ENCODE results near the gene SH3RF1. TPM values are rescaled to one million over a fixed set of nuclear protein-coding genes. Genes with fewer than 3 reads are reported as not detected.
"Not testable (repeated sequence)": the region's sequence is repeated elsewhere in the genome, so short reads cannot be mapped to it uniquely, and the experiment has no call there.

SH3RF1 gene
- total RNA-seq, 1 experiment from 2014 or later: 4.4 TPM

- DNase-seq (ENCODE audit: extremely low read depth, low read depth): not testable (repeated sequence)
These were observed 67.5 kb downstream of the SH3RF1 start for GRCh38 chr4:169203278-169203677.

- no peak for DNase-seq (ENCODE audit: extremely low read depth, low read depth)
These were observed 67.9 kb downstream of the SH3RF1 start for GRCh38 chr4:169202878-169203277.

- no peak for DNase-seq (ENCODE audit: extremely low read depth, low read depth)
These were observed 68.5 kb downstream of the SH3RF1 start for GRCh38 chr4:169202145-169202699.

GRCh38 chr4:169201222-169202144 lies 69.3 kb downstream of the SH3RF1 start:
- no peak for DNase-seq (ENCODE audit: extremely low read depth, low read depth)

DNA sequence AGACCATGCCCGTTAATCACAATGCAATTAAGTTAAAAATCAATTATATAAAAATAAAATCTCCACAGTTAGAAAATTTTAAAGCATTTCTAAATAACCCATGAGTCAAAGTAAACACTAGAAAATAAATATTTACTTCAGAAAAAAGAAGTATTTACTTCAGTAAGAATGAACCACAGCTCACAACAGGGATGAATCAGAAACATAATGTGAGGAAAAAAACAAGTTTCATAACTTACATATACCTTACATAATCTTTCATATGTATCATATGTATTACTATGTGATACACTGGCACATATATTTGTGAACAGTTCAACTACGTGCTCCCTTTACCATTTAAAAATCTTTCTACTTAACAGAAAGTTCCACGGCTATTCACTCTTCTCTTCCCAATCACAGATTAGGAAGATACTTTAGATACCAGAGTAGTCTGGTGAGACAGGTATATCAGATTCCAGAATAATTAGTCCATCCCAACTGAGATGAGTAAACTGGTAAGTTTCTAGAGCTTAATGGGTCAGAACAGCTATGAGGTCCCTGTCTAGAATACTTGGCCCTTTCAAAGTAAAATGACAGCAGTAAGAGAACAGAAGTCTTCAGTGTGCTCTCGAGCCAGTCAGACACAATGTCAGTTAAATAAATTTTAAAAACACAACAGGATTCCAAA lies 70.3 kb downstream of the SH3RF1 start:
- no peak for DNase-seq (ENCODE audit: extremely low read depth, low read depth)

DNA sequence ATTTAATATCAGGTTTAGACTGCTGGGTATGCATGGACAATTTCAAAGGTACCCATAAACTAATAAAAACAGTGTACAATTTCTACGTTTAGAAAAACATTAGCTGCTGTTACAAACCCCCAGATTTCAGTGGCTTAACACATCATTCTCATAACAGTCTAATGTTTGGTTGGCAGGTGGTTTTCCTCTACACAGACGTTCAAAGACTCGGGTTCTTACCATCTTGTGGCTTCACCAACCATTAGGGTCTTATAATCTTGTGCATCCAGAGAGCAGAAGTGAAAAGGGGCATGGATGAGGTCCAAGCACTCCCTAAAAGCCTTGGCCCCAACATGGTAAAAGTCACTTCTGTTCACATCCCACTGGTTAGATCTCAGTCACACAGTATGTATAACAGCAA lies 71.6 kb downstream of the SH3RF1 start:
- DNase-seq (ENCODE audit: extremely low read depth, low read depth): no peak

- no peak for DNase-seq (ENCODE audit: extremely low read depth, low read depth)
These were observed 72.6 kb downstream of the SH3RF1 start for GRCh38 chr4:169198167-169198566.

DNA sequence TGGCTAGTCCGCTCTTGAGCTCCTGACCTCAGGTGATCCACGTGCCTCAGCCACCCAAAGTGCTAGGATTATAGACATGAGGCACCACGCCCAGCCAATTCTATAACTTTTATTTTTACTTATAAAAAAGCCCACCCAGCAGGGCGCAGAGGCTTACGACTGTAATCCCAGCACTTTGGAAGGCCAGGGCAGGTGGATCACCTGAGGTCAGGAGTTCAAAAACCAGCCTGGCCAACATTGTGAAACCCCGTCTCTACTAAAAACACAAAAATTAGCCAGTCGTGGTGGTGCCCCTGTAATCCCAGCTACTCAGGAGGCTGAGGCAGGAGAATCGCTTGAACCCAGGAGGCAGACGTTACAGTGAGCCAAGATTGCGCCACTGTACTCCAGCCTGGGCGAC lies 73.5 kb downstream of the SH3RF1 start:
- DNase-seq (ENCODE audit: extremely low read depth, low read depth): not testable (repeated sequence)

- no peak for DNase-seq (ENCODE audit: extremely low read depth, low read depth)
These were observed 75.7 kb downstream of the SH3RF1 start for GRCh38 chr4:169195032-169195431.

- not testable (repeated sequence) for DNase-seq (ENCODE audit: extremely low read depth, low read depth)
These were observed 80.8 kb downstream of the SH3RF1 start for GRCh38 chr4:169189968-169190367.

GRCh38 chr4:169189372-169189771 lies 81.4 kb downstream of the SH3RF1 start:
- DNase-seq (ENCODE audit: extremely low read depth, low read depth): no peak

DNA sequence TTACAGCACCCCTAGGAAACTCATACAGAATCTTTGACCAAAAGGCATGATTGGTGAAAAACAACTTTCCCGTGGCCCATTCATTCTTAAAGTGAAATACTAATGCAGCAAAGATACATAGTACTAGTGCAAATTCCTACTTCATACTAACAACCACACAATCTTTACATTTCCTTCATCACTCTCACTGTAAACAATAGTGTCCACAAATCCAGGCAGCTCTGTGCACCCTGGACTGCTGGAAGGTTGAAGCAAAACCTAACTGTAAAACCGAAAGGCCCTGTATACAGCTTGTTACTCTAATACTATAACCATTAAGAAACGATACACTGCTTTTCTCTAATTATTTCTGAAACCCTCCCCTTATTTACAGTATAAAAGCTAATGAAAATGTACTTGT lies 82.6 kb downstream of the SH3RF1 start:
- no peak for DNase-seq (ENCODE audit: extremely low read depth, low read depth)

GRCh38 chr4:169185133-169185956 lies 85.4 kb downstream of the SH3RF1 start:
- DNase-seq (ENCODE audit: extremely low read depth, low read depth): no peak

DNA sequence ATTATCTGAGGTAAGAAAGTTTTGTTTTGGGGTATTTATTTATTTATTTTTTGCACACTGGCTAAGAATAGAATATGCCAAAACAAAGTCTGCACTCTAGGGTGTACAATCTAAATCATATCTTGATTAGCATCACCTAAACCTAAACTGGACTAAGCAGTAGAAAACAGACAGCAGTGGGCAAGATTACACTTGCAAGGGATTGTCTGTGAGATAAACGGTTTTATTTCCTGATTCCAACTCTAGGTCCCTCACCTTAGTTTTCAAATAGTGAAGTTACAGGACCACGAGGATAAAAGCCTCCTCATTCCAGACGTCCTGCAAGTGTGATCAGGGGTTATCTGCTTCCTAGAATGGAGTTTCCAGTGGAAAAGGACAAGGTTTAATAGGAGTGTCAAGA lies 86.1 kb downstream of the SH3RF1 start:
- DNase-seq (ENCODE audit: extremely low read depth, low read depth): no peak

GRCh38 chr4:169184236-169184635 lies 86.5 kb downstream of the SH3RF1 start:
- DNase-seq (ENCODE audit: extremely low read depth, low read depth): no peak

GRCh38 chr4:169183581-169183980 lies 87.2 kb downstream of the SH3RF1 start:
- DNase-seq (ENCODE audit: extremely low read depth, low read depth): no peak

DNA sequence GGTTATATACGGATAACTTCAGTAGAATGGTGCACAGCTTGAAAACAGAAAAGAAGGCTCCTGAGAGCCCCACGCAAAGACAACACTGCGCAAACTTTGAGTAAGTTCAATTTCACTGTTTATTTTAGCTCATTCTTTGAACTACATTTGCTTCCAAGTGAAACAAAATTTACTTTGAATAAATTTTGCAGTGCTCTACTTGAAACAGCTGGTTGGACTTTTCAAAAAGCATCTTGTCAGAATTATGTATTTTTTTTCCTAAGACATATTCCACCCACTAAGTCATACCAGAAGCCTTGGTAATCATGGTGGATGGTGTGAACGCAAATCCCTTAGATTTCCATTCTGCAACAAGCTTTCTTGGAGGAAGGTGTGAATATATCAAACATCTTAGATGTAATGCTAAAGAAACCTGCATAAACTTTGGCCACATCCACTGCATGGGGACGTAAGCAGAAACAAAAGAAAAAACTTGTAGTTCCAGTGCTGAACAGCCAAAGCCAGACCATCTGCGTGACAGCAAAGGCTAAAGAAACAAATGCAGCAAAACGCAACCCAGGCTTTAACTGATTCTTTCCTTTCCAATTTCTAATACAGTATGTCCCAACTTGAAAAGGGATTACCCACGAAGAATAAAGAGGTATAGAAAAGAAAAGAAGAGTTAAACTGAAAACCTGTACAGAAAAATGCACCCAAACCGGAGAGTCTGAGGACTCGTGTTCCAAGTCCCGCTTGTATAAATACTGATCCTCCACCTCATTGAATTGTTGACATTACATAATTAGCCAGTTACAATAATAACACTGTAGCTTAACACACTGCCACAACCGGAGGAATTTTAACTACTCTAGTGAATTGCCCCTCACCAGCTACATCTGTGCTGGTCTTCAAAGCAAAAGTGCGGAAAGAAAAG lies 90.9 kb downstream of the SH3RF1 start:
- no peak for DNase-seq (ENCODE audit: extremely low read depth, low read depth)

DNA sequence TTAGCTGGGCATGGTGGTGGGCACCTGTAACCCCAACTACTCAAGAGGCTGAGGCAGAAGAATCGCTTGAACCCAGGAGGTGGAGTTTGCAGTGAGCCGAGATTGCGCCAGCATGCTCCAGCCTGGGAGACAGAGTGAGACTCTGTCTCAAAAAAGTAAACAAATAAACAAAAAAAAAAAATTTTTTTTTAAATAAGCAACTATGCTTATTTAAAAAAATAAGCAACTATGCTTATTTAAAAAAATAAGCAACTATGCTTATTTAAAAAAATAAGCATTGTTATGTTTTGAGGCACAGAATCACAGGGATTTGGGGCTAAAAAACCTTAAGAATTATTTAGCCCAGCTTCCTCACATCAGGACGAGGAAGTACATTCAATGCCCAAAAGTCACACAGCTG lies 92.7 kb downstream of the SH3RF1 start:
- DNase-seq (ENCODE audit: extremely low read depth, low read depth): not testable (repeated sequence)

GRCh38 chr4:169175476-169175875 lies 95.3 kb downstream of the SH3RF1 start:
- no peak for DNase-seq (ENCODE audit: extremely low read depth, low read depth)

GRCh38 chr4:169175035-169175434 lies 95.7 kb downstream of the SH3RF1 start:
- DNase-seq (ENCODE audit: extremely low read depth, low read depth): no peak
